IPS-18c (cell line): ENCODE results near the gene CCK.

Experiments
- H3K4me3 ChIP-seq: 2 replicates; pipeline ENCODE4 v1.7.0; 2013; ENCODE audit warnings: low read depth, mild to moderate bottlenecking, low read length, moderate library complexity; ENCODE audit not compliant: insufficient read depth
- H3K9me3 ChIP-seq: one replicate; pipeline ENCODE4 v1.6.1; 2013; ENCODE audit warnings: mild to moderate bottlenecking, low read length, moderate library complexity; ENCODE audit not compliant: control insufficient read depth, insufficient read depth

CCK gene

DNA sequence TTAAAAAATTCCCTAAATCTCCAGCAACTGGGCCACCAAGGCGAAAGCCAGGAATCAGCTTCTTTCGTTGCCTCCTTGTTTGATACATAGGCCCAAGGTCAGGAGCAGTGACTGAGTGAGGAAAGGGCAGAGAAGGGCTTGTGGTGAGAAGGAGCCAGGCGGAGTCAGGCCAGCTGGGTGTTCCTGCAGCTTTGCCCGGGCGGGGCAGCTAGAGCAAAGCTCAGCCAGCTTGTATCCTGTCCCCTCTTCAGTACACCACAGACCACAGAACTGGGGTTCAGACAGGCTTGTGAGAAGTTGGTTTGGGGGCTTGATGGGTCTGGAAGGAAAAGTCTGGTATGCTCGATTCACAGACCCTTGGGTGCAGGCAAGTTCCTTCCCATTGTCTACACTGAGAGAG lies 52.6 kb downstream of the CCK start:
- Histone ChIP-seq H3K9me3 (no peaks in the 10 kb centered on the region), H3K4me3 (no peak overlapping the region)

DNA sequence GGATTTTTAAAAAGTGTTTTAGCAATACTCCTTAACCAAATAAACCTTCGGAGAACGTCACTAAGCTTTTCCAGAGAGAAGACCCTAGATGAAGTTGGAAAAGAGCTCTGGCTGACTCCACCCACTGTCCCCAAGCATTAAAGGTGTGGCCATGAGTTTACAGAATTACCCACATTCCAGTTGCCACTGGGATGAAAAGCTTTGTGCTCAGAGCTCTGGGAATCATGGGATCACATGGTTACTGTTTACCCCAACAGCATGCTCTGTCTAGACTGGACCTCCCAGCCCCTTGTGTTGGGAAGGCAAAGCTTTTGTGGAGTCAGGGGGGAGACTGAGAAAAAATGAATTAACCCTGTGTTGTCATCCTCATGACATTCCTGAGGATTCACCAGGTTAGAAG lies 55.3 kb downstream of the CCK start:
- H3K4me3 ChIP-seq: no peak overlapping the region

DNA sequence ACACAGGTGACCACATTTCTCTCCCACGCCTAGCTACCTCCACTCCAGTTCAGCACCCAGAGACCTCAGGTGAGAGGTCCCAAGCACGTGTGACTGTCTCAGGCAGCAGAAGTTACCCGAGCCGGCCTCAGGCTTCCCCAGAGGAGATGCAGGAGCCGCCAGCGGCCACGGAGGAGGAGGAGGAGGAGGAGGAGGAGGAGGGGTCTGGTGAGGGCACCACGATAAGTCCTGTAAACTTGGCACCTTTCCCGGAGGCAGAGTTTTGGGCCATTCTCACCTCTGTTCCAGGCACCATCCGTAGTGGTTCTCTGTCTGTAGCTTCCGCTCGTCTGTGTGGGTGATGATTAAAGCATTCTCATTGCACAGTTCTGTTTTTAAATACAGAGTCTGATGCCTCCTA lies 56.1 kb downstream of the CCK start:
- no peak overlapping the region for H3K4me3 ChIP-seq
- H3K9me3 ChIP-seq: no peaks in the 10 kb centered on the region

More for the DNA sequence above, 55.3 kb downstream of the CCK start:
- no peaks in the 10 kb centered on the region for H3K9me3 ChIP-seq
